ENCODE results near the gene SRF.

The SRF gene

GRCh38 chr6:43147691-43148477, 23.2 kb upstream of the SRF start:
- no peak for DNase-seq (ENCODE audit: low read depth in 2 of 2)

- no peak for DNase-seq (ENCODE audit: low read depth in 2 of 2)
Observed at GRCh38 chr6:43149265-43149664, 21.8 kb upstream of the SRF start.

GRCh38 chr6:43150051-43150751, 20.9 kb upstream of the SRF start:
- DNase-seq (ENCODE audit: low read depth in 2 of 2): no peak

- DNase-seq (ENCODE audit: low read depth in 2 of 2): no peak
Observed at GRCh38 chr6:43159599-43159998, 11.5 kb upstream of the SRF start.

- no peak for DNase-seq (ENCODE audit: low read depth in 2 of 2)
Observed at GRCh38 chr6:43163899-43164298, 7.2 kb upstream of the SRF start.

- no peak for DNase-seq (ENCODE audit: low read depth in 2 of 2)
Observed at GRCh38 chr6:43170417-43170930, 595 bp upstream of the SRF start.

- DNase-seq (ENCODE audit: low read depth in 2 of 2): no peak
Observed at GRCh38 chr6:43171707-43172103, 636 bp downstream of the SRF start.

- DNase-seq (ENCODE audit: low read depth in 2 of 2): peak in 1 of 2 donors; percentile 37
Observed at GRCh38 chr6:43172104-43173007, 1.3 kb downstream of the SRF start.

GRCh38 chr6:43173591-43174262, 2.7 kb downstream of the SRF start:
- DNase-seq (ENCODE audit: low read depth in 2 of 2): no peak

- peak; percentile 87 to 90 for DNase-seq (ENCODE audit: low read depth in 2 of 2)
Observed at GRCh38 chr6:43174263-43175112, 3.4 kb downstream of the SRF start.

- DNase-seq (ENCODE audit: low read depth in 2 of 2): no peak
Observed at GRCh38 chr6:43175676-43176422, 4.8 kb downstream of the SRF start.

- no peak for DNase-seq (ENCODE audit: low read depth in 2 of 2)
Observed at GRCh38 chr6:43176423-43176786, 5.3 kb downstream of the SRF start.

GRCh38 chr6:43178150-43178549, 7.1 kb downstream of the SRF start:
- DNase-seq (ENCODE audit: low read depth in 2 of 2): no peak

GRCh38 chr6:43178951-43179830, 8.1 kb downstream of the SRF start:
- DNase-seq (ENCODE audit: low read depth in 2 of 2): no peak

GRCh38 chr6:43180058-43180457, 9.0 kb downstream of the SRF start:
- no peak for DNase-seq (ENCODE audit: low read depth in 2 of 2)

GRCh38 chr6:43180985-43181384, 9.9 kb downstream of the SRF start:
- no peak for DNase-seq (ENCODE audit: low read depth in 2 of 2)

- DNase-seq (ENCODE audit: low read depth in 2 of 2): no peak
Observed at GRCh38 chr6:43181621-43181941, 10.5 kb downstream of the SRF start.

GRCh38 chr6:43181942-43182860, 11.1 kb downstream of the SRF start, which contains the start of gene CUL9:
CUL9 (plus strand) TSS chr6:43182196; CDS start chr6:43184311, 2,115 bp downstream.
- DNase-seq (ENCODE audit: low read depth in 2 of 2): peak; percentile 72 to 78

All from activated CD4-positive, alpha-beta T cell treated with anti-CD3 and anti-CD28 coated beads for 24 hours (primary cell).